HG02943 (cell line): ENCODE data around the gene LRRC4B.

ENCODE experiments used
- ATAC-seq: cut with Tn5 transposase; IDR thresholded peaks from one replicate; pipeline ENCODE4 v1.9.1; 2021; ENCODE audit warnings: mild to moderate bottlenecking, low read depth, moderate library complexity; ENCODE audit not compliant: unreplicated experiment

Gene LRRC4B

GRCh38 chr19:50468818-50469217 lies 99.4 kb downstream of the LRRC4B start:
- ATAC-seq, result no peak

GRCh38 chr19:50467566-50467965 lies 100.7 kb downstream of the LRRC4B start:
- no peak for ATAC-seq
